ENCODE data around the gene ZBTB38. TPM values are rescaled to one million over a fixed set of nuclear protein-coding genes. Genes with fewer than 3 reads are reported as not detected.

Gene ZBTB38
- total RNA-seq, 2 experiments from 2014 or later = 21.8 to 22.0 TPM

- H3K4me3 Mint-ChIP-seq = no peak overlapping the region
- no peak overlapping the region for H3K27ac Mint-ChIP-seq
- H3K4me3 ChIP-seq (ENCODE audit: low read length) = no peak overlapping the region
- no peaks in the 10 kb centered on the region for H3K36me3 ChIP-seq (ENCODE audit: insufficient read depth, low read length)
- no peak for TF ChIP-seq CTCF (IDR thresholded peaks at IDR 0.05)
- H3K4me1 ChIP-seq (ENCODE audit: insufficient read depth, low read length) = peaks cover 8% of the 10 kb centered on the region
- H3K9me3 Mint-ChIP-seq = no peaks in the 10 kb centered on the region
- no peaks in the 10 kb centered on the region for H3K27me3 Mint-ChIP-seq
- POLR2A ChIA-PET = interaction anchor here (1.6 kb wide), 1 partner anchor 12 kb away, joined by 6 read pairs; no protein-coding TSS in a partner anchor
- no peaks in the 10 kb centered on the region for H3K36me3 Mint-ChIP-seq (ENCODE audit: low read depth)
- no peak overlapping the region for H3K27ac ChIP-seq (ENCODE audit: low read depth in 1 of 2, low read length in 2 of 2)
- no peak for DNase-seq
- peaks cover 6% of the 10 kb centered on the region for H3K4me1 Mint-ChIP-seq (ENCODE audit: low read depth)
- CTCF ChIA-PET = interaction anchor here (1.6 kb wide), 1 partner anchor 50 kb away, joined by 5 read pairs; no protein-coding TSS in a partner anchor
- no peaks in the 10 kb centered on the region for H3K9me3 ChIP-seq (ENCODE audit: control insufficient read depth in 1 of 2, insufficient read depth in 1 of 2, low read length in 2 of 2)
- ATAC-seq (ENCODE audit: poor library complexity) = no peak
- no peaks in the 10 kb centered on the region for H3K27me3 ChIP-seq (ENCODE audit: control insufficient read depth in 1 of 2, insufficient read depth in 2 of 2, low read length in 2 of 2)
- intact Hi-C loops (cut with DNase I, micrococcal nuclease) = no loop called here
Observed at GRCh38 chr3:141390747-141391146, 22.4 kb downstream of the ZBTB38 start.

GRCh38 chr3:141391298-141391990 lies 23.1 kb downstream of the ZBTB38 start:
- intact Hi-C loops (cut with DNase I, micrococcal nuclease) = no loop called here
- H3K27ac Mint-ChIP-seq = no peak overlapping the region
- POLR2A ChIA-PET = no interaction called here

GRCh38 chr3:141391991-141392316 lies 23.6 kb downstream of the ZBTB38 start:
- peaks cover 0 to 7% of the 10 kb centered on the region in 2 experiments for H3K9me3 ChIP-seq (ENCODE audit: control insufficient read depth in 1 of 2, insufficient read depth in 1 of 2, low read length in 2 of 2)
- Mint-ChIP-seq H3K9me3 (peaks cover 2% of the 10 kb centered on the region), H3K27ac (no peak overlapping the region), H3K36me3 (ENCODE audit: low read depth) (no peaks in the 10 kb centered on the region), H3K4me3 (no peak overlapping the region), H3K27me3 (no peaks in the 10 kb centered on the region), H3K4me1 (ENCODE audit: low read depth) (peaks cover 6% of the 10 kb centered on the region)
- no peak overlapping the region for H3K4me3 ChIP-seq (ENCODE audit: low read length)
- POLR2A ChIA-PET = no interaction called here
- H3K27ac ChIP-seq (ENCODE audit: low read depth in 1 of 2, low read length in 2 of 2) = no peak overlapping the region
- no peak for DNase-seq
- H3K4me1 ChIP-seq (ENCODE audit: insufficient read depth, low read length) = peaks cover 8% of the 10 kb centered on the region
- CTCF ChIA-PET = no interaction called here
- H3K27me3 ChIP-seq (ENCODE audit: control insufficient read depth in 1 of 2, insufficient read depth in 2 of 2, low read length in 2 of 2) = no peaks in the 10 kb centered on the region
- no peaks in the 10 kb centered on the region for H3K36me3 ChIP-seq (ENCODE audit: insufficient read depth, low read length)
- no peak for TF ChIP-seq CTCF (IDR thresholded peaks at IDR 0.05)
- intact Hi-C loops (cut with DNase I, micrococcal nuclease) = no loop called here
- no peak for ATAC-seq (ENCODE audit: poor library complexity)

More at GRCh38 chr3:141391298-141391990, 23.1 kb downstream of the ZBTB38 start:
- no peak for ATAC-seq (ENCODE audit: poor library complexity)
- H3K4me1 Mint-ChIP-seq (ENCODE audit: low read depth) = peaks cover 6% of the 10 kb centered on the region
- TF ChIP-seq CTCF (IDR thresholded peaks at IDR 0.05) = no peak
- H3K4me3 Mint-ChIP-seq = no peak overlapping the region
- H3K27me3 Mint-ChIP-seq = no peaks in the 10 kb centered on the region
- peaks cover 0 to 2% of the 10 kb centered on the region in 2 experiments for H3K9me3 ChIP-seq (ENCODE audit: control insufficient read depth in 1 of 2, insufficient read depth in 1 of 2, low read length in 2 of 2)
- no peaks in the 10 kb centered on the region for H3K36me3 Mint-ChIP-seq (ENCODE audit: low read depth)
- no peak overlapping the region for H3K27ac ChIP-seq (ENCODE audit: low read depth in 1 of 2, low read length in 2 of 2)
- CTCF ChIA-PET = no interaction called here
- H3K4me1 ChIP-seq (ENCODE audit: insufficient read depth, low read length) = peaks cover 8% of the 10 kb centered on the region
- no peaks in the 10 kb centered on the region for H3K27me3 ChIP-seq (ENCODE audit: control insufficient read depth in 1 of 2, insufficient read depth in 2 of 2, low read length in 2 of 2)
- DNase-seq = no peak
- H3K4me3 ChIP-seq (ENCODE audit: low read length) = no peak overlapping the region
- no peaks in the 10 kb centered on the region for H3K9me3 Mint-ChIP-seq
- H3K36me3 ChIP-seq (ENCODE audit: insufficient read depth, low read length) = no peaks in the 10 kb centered on the region
